OCI-M2 (cell line): ENCODE results near the gene ZNF646.
"Not testable (repeated sequence)": the region's sequence is repeated elsewhere in the genome, so short reads cannot be mapped to it uniquely, and the experiment has no call there.

Experiments
- DNase-seq: peaks from one replicate; lab custom pipeline; 2025; ENCODE audit not compliant: unreplicated experiment; lab: John Stamatoyannopoulos, UW

ZNF646 gene

DNA sequence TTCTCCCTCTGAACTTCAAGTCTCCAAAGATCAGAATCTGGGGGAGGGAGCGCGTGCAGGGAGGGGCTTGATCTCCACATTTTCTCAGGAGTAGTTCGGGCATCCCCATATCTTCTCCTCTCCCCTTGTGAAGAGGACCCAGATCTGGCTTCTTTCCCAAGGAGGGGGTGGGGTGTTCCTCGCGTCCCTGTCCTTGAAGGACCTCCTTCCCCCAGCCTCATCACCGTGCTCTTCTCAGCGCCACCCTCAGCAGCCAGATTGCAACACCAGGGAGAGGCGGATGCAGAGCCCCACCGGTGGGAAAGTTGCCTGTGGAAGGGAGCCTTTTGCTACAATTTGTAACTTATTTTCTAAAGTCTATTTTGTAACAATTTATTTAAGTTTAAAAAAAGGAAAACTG, 8.9 kb downstream of the ZNF646 start:
- no peak for DNase-seq

DNA sequence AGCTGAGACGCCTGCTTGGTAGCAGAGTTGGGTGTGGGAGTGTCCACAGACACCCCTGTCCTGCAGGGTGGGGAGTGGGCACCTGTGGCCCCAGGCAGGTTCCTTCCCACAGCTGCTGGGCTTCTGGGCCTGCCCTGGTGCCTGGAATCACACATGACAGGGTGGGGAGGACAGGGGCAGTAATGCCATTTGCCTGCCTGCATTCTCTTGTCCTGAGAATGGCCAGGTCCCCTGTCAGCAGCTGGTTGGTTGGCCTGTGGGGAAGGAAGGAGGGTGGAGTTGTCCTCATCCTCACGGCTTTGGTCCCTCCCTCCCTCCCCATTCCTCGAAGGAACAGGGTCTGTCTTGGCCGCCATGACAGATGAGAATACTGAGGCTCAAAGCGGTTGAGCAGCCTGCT, 9.3 kb downstream of the ZNF646 start:
- no peak for DNase-seq

DNA sequence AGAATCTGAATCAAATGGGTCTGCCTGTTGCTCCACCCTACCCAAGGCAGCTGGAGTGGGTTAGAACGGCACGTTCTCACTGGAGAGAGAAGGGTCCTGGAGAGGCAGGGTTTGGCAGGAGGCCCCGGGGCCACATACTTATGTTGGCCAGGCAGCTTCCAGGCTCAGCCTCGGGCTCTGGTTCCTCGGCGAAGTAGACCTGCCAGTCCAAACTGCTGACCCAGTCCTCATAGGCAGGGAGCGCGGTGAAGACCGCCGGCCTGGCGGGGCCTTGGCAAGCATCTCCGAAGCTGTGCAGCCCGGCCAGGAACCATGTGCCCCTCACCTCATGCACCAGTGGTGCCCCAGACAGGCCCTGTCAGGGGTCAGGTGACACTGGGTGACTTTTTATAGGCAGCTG, 9.8 kb downstream of the ZNF646 start:
- DNase-seq: no peak

DNA sequence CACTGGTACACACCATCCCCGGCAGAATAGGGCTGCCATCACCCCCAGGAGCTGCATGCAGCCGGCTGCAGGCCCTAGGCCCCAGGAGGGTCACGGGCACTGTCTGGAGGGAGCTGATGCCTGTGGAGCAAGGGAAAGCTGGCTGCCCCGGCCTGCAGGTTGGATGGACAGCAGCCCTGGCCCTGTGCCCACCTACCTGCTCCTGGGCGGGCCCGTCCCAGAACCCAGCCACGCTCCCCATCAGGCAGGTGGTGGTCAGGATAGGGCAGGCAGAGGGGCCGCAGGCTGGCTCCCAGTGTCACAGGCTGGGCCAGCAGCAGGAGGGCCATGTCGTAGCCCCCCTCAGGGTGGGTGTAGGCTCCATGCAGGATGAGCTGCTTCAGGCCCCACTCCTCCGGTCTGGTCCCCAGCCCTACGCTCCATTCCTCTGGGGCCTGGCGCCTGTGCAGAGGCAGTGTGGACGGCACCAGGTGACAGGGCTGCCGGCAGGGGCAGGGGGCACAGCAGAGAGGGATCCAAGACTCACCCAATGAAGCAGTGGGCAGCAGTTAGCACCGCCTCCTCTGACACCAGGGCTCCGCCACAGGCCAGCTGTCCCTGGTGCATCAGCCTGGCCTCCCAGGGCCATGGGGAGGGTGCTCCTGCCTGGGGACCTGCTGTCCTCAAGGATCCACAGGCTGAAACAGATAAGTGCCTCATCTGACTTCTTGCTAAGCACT, 10.5 kb downstream of the ZNF646 start:
- DNase-seq: no peak

DNA sequence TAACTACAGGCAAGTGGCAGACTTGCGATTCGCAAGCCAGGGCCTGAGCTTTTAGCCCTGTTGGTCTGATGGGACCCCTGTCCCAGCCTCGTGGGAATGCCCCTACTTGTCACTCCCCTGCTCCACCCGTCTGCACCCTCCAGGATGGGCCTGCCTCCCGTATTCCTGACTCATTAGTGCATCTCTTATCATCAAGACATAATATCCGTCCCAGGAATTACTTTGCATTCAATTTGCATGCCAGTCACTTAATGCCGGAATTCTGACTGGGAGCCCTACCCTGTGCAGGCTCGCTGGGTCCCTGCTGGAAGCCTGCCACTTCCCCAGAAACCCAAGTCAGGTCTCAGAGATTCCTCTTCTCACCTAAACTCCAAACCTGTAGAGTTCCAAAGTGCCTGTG, 11.2 kb downstream of the ZNF646 start:
- DNase-seq: no peak

DNA sequence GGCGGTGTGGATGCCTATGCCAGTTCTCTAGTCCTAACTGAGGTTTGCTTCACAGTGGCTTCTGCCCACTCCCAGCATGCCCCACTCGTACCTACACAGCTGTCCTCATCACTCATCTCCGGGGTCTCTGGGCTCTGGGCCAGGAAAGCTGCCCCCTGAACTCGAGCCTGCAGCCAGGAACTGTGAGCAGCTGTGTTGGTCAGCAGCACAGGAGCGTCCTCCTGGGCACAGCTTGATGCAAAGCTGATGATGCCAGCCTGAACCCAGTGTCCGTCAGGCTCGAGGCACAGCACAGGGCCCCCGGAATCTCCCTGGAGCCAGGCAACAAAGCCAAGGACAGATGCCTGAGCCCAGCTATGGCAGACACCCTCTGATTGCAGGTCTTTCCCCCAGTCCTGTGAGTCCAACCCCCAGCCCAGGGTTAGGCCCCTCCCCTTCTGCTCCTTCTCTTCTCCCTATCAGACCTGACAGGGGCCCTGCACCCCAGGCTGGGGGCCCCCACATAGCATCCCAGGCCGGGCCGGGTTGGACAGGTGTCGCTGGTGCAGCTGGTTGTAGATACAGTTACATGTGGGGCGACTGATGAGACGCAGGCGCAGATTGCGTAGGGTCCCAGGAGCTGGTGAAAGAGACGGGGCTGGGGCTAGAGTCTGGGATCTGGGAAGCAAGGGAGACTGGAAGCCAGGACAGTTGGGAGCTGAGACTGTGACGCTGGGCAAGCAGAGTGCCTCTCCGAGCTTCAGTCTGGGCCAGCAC, 11.8 kb downstream of the ZNF646 start:
- DNase-seq: no peak

DNA sequence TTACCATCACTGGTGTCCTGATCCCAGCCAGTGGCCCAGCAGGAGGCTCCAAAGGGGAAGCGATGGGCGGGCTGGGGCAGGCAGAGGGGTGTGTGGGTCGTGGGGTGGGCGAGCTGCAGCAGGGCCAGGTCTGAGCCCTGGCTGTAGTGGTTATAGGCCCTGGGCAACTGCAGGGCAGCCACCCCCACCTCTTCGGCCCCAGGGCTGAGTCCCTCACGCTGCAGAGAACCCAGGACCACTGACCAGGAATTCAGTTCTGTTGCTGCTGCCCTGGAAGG, 12.3 kb downstream of the ZNF646 start:
- DNase-seq: no peak

DNA sequence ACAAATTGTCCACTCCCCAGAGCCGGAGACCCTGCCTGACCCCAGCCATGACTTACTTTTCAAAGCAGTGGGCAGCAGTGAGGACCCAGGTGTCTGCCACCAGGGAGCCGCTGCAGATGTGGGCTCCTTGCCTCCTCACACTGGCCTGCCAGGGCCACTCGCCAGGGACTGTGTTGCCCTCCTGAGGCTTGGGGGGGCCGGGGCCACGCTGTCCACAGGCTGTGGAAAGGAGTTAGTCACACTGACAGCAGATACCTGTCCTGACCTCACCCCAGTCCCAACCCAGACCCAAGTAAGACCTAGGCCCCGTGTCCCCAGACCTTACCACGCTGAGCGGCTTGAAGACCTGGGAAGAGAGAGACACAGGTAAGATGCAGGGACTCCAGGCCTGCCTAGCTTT, 13.3 kb downstream of the ZNF646 start:
- DNase-seq: no peak

DNA sequence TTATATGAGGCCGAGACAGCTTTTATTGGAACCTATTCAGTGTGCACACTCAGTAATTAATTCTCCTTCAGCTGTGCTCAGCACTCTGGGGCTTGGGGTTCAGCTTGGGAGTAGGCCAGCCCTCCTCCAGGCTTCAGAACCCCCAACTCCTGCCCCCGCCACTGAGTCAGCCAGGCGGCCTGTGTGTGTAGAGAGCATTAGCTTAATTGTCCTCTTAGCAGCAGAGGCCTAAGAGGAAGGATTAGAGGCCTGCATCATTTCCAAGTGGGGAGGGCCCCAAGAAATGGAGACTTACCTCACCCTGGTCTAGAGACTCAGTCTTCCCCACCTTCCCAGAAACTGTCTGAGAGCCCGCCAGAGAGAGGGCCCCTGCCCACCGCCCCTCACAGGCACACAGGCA, 13.7 kb downstream of the ZNF646 start:
- DNase-seq: no peak

DNA sequence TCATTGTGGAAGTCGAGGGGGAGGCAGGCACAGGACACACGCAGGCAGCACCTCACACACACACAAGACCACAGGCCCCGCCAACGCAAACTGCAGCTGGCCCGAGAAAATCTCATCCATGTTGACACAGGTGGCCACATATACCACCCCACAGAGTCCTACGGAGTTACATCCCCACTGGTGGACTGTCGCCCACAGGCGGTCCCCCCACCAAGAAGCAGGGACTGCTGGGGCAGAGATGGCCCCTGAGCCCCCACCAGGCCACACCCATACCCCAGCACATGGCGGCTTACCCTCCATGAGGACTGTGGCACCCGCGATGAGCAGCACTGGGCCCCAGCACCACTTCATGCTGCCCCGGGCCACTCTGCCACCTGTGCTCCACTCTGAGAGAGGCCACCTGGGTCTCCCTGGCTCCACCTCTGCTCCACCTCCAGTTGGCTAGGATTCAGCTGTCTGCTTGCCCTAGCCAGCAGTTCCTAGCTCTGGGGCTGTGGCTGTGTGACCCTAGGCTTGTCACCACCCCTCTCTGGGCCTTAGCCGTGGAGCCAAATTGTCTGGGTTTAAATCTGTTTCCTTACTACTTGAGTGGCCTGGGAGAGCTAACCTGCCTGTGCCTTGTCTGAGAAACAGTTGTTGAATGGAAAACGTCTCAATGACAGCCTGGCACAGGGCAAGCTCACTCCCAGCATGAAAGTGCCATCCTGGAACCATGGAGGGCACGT, 14.4 kb downstream of the ZNF646 start, which contains the start of gene PRSS53:
Gene PRSS53 (minus strand): TSS at position 485 of the 725 bp plus-strand sequence. CDS start 134 bp downstream, at position 351.
- no peak for DNase-seq

DNA sequence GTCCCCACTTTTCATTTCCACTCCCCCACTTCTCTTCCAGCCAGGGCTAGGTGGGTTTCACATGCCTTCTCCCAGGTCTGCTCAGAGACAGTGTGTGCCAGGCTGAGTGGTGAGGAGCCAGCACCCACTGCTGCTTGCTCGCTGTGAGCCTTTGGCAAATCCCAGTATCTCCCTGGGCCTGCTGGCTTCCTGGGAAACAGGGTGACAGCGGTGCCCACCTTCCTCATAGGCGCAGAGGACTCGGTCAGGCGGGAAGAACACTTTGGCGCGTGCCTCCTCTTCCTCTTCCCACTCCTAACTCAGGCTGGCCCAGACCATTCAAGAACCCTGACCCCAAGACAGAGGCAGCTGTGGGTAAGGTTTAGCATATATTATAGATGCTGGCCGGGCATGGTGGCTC, 15.0 kb downstream of the ZNF646 start:
- DNase-seq: no peak

DNA sequence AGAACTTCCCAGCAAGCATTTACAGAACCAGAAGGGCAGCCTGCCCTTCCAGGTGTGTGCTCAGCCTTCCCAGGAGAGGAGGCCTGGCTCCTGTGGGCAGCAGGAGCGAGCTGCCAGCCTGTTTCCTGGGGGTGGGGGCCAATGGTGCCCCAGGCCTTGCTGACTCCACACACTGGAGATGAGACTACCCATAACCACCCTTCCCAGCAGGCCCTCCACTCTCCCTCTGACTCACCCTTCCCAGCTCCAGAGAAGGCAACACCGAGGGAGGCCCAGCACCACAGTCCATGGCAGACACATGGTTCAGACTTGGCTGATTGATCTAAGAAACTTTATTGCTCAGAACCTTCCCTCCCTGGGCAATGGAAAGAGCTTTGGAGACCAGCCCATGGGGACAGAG, 16.3 kb downstream of the ZNF646 start:
- no peak for DNase-seq

DNA sequence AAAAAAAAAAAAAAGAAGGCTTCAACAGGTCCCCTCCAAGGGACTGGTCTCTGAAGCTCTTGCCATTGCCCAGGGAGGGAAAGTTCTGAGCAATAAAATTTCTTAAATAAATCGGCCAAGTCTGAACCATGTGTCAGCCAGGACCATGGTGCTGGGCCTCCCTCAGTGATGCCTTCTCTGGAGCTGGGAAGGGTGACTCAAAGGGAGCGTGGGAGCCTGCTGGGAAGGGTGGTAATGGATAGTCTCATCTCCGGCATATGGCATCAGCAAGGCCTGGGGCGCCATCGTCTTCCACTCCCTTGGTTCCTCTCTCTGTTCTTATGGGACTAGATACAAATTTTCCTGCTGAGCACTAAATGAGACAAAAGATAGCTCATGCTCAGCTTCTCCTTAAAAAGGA, 18.1 kb downstream of the ZNF646 start:
- DNase-seq: no peak

DNA sequence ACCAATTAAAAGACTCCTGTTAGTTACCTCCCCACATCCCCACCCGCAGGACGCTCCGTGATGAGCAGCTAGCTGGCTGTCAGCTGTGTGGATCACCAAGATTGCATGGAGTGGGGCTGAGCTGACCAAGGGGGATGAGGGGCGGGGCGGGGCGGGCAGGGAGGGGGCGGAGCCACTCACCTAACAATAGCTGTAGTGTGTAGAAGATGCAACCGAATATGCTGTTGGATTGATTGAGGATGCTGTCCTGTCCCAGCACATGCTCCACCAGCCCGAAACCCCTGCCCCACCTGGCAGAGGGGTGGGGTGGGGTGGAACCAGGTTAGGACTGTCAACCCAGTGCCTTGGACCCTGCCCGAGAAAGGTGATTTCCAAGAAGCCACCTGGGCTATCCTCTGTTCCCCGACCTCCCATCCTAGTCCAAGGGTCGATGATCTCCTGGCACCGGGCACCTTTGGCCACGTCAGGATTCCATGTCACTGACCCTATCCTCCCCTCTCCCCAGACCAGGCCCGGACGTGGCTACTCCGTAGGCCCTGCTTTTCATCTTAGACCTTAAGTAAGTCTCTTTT, 19.0 kb downstream of the ZNF646 start:
- DNase-seq: no peak

DNA sequence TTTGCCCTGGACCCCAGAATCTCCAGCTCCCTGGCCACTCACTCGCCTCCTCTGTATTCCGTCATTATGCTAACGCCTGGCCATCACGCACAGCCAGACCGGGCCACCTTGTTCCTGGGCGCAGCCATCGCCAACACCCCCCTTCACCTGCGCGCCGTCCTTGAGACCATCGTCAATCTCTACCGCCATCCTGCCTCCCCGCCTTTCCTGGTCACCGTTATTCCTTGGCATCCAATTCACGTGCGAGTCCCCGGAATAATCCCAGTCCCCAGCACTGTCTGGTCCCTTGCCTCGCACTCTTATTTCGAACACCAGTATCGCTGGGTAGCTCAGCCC, 19.8 kb downstream of the ZNF646 start:
- DNase-seq: no peak

DNA sequence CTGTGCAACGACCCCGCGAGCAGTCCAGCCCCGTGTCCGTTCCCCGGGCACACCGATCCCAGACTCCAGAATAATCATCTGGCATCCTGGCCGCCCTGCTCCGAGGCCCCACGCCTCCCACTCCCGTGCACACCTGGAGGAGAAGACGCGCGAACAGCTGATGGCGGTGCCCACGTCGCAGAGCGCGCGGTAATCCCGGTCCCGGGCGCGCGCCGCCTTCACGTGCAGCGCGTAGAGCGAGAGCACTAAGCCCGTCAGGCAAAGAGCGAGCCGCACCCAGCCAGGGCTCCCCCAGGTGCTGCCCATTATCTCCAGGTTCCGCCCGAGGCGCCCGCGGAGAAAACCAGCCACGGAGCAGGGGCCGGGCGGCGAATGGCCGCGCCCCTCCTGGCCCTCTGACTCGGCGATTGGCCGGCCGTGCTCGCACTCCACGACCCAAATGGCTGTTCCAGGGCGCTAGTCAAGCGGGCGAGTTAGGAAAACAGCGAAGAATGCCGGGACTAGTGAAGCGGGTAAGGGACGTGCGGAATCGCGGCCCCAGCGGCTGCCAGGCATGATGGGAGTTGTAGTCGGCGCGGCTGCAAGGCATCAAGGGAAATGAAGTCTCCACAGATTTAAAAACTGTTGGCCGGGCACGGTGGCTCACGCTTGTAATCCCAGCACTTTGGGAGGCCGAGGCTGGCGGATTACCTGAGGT, 20.4 kb downstream of the ZNF646 start, which contains the start of gene VKORC1:
Gene VKORC1 (minus strand): TSS at position 374 of the 697 bp plus-strand sequence. CDS start 68 bp downstream, at position 306.
- peak; percentile 65 for DNase-seq

DNA sequence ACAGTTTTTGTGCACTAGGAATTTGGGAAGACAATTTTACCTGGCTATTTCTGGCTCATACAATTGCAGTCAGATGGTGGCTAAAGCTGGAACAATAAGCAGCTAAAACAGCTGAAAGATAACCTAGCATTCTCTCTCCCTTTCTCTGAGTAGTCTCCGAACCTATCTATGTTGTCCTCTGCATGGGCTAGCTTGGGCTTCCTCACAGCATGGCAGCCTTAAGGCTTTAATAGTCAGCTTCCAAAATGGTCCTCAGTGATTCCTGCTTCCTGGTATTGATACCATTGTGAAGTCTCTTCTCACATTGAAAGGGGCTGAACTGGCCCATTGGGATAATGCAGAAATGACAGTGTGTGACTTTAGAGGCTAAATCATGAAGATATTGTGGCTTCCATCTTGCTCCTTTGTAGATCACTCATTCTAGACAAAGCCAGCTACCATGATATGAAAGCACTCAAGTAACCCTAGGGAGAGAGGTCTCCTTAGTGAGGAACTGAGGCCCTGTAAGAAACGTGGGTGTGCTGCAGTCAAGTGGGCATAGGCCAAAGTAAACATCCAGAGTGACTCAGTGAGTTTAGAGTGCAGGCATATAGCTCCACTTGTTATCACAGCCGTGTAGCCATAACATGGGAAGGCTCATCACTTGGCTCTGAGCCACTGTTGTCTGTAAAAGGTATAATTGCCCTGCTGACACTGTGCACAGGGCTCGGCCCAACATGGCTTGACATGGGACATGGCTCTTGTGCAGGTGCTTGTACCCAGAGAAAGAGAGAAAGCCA, 25.8 kb downstream of the ZNF646 start:
- no peak for DNase-seq

DNA sequence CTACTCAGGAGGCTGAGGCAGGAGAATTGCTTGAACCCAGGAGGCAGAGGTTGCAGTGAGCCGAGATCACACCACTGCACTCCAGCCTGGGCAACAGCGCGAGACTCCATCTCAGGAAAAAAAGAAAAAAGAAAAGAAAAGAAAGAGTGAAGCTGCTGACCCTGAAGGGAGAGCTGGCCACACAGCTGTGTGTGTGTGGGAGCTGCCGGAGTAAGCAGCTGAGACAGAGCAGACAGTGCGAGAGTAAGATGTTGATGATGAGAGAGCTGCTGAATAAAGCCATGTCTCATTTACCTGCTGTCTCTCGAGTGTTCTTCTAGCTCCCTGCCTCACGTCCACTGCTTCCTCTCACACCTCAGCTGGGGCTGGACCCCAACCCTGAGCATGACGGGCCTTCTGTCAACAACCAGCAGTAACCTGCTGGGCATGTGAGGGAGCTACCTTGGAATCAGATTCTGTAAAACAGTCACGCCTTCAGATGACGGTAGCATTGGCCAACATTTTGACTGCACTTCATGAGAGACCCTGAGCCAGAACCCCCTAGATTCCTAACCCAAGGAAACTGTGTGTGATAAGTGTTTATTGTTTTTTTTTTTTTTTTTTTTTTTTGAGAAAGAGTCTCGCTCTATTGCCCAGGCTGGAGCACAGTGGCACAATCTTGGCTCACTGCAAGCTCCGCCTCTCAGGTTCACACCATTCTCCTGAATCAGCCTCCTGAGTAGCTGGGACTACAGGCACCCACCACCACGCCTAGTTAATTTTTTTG, 26.8 kb downstream of the ZNF646 start:
- not testable (repeated sequence) for DNase-seq

DNA sequence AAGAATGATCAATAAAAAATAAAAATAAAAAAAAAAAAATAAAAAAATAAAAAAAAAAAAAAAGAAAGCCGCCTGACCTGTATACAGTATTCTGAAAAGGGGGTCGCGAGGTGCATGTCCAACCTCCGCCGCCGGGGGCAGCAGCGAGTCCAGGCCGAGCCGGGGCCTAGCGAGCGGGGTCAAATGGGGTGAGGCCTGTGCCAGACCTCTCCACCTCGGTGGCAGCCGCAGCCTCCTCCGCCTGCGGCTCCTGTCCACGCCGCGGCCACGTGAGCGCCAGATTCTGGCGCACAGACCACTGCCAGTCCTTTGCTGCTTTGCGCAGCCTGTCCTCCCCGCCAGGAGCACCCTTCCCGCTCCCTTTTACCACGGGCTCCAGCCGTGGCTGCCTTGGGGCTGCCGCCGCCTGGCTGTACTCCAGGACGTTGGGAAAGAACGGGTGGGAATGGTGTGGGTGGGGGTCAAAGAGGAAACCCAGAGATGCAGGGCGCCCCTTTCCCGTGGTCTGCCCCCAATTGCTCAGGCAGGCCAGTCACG, 31.5 kb downstream of the ZNF646 start:
- no peak for DNase-seq
